CD4-positive, alpha-beta T cell treated with Interleukin-10 for 1 hour (primary cell): ENCODE data around the gene CRLF1.

Experiments used
- DNase-seq: peaks from one replicate; pipeline ENCODE4 v3.0.0-alpha.2; 2020

The CRLF1 gene

DNA sequence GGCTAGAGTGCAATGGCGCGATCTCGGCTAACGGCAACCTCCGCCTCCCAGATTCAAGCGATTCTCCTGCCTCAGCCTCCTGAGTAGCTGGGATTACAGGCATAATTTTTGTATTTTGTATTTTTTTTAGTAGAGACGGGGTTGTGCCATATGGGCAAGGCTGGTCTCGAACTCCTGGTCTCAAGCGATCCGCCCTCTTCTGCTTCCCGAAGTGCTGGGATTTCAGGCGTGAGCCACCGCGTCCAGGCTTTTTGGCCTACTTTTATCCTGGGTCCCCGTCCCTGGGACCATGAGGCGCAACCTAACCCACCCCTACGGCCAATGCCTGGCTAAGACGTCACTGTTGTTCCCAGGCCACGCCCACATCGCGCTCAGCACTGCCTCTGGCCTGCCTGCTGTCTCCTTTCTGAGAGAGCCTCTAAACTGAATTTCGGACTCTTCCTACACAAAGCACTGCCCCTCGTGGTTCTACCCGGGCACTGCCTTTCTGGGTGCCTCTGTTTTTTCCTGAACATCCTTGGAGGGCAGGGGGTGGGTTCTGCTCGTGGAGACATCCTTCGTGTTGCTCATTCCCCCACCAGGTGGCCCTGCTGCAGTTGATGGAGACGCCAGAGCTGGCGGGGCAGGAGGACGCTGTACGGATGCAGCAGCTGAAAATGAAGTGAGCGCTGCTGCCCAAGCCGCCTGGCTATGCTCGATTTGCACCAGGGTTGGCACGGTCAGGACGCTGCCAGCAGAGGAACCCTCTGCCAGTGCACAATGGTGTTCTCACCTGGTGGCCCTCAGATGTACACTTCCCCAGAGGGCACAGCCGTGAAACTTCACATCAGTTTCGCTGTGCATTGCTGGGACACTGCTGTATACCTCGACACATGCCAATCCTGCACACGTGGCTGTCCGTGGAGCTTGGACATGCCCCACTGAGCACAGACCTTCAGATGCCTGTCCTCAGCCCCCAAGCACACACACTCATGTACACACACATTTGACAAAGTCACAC is 16.0 kb downstream of the CRLF1 start:
- DNase-seq, result no peak

DNA sequence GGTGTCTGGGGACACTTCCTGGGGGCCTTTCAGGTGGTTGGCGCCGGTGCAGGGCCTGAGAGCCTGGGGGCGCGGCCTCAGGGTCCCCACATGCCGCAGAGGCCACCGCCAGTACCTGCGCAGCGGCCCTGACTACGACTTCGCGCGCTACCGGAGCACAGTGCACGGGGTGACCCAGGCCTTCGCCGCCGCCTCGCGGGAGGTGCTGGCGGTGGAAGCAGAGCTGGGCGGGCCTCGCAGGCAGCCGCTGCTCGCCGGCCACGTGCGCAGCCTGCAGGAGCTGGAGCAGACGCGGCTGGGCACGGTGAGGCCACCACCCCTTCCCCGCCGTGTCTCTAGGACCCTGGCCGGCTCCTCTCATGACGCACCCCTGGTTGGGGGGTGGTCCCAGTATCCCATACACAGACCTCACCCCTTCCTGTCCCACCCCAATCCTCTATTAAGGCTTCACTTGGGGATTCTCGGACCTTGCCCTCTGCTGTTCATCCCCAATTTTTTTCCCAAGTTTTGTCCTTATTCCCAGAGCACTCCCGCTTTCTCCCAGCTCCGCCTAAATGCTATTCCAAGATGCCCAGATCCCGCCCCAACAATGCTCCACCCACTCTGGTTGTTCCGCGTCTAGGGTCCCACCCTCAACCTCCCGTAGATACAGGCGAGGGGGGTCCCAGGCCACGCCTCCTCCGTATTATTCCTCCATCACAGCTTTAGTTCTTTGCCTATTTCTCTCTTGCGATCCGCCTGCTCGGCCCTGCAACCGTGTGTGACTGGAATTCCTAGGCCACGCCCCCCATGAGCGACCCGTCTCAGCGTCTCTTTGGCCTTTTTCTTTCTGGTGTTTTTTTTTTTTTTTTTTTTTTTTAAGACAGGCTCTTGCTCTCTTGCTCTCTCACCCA is 17.0 kb downstream of the CRLF1 start:
- DNase-seq, result peak; percentile 76

DNA sequence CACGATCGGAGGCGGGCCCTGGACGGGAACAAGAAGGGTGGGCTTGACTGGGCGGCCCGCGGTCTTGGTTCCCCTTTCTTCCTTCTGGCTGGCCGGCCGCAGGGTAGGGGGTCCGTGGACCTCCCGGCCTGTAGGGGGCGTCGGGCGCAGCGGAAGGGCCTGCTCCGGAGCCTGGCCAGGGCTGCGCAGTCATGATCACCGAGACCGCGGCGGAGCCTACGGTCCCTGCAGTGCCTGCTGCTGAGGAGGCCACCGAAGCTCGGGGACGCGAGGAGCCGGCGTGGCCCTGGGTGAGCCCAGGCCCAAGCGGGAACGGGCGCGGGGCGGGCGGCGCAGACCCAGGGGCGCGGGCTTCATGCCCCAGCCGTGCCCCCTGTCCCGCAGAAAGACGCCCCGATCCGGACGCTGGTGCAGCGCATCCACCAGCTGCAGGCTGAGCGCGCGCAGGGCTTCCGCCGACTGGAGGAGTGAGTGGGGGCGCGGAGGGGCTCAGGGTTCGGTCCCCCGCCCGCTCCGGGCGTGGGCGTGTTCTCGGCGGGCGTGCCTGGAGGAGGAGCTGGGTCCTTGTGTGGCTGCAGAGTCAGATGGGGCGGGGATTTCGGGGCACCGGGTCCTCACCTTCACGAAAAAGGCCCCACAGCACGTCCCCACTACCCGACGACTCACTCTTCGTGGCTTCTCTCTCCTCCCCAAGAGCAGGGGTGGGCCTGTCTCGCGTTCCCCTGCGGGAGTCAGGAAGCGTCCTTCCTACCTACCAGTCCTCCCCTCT is 17.8 kb downstream of the CRLF1 start, which contains the start of gene REX1BD:
Gene REX1BD, plus strand, starts transcription at position 188 of the 769 bp plus-strand sequence. Its CDS starts 4 bp downstream, at position 192.
- peak; percentile 90 for DNase-seq

DNA sequence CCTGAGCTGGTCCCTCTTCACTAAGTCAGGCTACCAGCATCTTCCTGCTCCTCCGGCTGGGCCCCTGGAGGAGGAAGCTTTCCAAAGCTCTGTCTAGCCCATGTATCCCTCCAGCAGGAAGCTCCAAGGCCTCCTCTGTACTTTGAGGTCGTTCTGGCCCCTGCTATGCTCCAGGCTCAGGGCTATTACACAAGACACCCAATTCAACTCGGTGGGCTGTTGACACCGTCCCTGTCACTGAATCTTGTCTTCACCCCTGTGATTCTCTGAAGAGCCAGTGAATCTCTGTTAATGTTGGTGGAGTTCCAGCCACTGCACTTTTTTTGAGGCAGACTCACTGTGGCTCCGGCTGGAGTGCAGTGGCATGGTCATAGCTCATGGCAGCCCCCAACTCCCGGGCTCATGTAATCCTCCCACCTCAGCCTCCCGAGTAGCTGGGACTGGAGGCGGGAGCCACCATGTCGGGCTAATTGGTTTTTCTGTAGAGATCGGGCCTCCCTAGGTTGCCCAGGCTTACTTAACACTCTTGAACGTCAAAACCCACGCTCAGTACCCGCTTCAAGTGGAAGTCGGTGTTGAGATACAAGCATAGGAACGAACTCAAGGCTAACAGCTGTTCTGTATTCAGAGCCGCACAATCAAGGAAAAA is 18.5 kb downstream of the CRLF1 start:
- DNase-seq, result no peak

DNA sequence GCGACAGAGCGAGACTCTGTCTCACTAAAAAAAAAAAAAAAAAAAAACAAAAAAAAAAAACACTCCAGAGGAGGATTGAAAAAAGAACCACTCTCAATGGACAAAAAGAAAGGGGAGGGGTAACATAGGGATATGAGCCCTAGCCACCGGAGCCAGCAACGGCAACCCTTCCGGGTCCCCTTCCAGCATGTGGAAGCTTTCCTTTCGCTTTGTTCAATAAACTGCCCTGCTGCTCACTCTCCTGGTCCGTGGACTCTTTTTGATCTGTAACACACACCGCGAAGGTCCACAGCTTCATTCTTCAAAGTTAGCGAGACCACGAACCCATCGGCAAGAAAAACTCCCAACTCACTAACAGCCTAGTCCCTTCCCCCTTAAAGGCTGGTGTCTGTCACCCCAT is 19.0 kb downstream of the CRLF1 start:
- DNase-seq, result no peak

DNA sequence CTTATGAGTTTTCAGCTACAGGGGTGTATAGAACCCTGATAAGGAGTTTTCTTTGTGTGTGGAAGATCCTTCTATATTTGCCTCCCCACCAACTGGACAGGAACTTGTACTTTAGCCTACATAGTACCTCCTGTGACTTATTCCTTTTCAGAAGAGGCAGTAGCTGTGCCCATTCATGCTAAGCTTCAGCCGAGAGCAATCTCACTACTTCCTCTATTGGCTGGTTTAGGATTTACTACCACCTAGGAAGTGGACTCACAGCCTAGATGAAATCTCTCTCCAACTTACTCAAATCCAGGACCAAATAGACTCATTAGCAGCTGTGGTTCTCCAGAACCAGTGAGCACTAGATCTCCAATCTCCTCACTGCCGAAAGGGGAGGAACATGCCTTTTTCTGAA is 20.3 kb downstream of the CRLF1 start:
- no peak for DNase-seq

DNA sequence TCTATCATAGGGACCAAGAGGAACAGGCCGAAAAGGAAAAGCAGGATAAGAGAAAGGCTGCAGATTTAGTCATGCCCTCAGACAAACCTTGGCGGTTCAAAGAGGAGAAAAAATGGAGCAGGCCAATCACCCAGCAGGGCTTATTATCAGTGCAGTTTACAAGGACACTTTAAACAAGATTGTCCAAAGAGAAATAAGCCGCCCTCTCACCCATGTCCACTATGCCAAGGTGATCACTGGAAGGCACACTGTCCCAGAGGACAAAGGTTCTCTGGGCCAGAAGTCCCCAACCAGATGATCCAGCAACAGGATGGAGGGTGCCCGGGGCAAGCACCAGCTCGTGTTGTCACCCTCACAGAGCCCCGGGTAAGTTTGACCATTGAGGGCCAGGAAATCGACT is 26.3 kb downstream of the CRLF1 start:
- DNase-seq, result no peak

DNA sequence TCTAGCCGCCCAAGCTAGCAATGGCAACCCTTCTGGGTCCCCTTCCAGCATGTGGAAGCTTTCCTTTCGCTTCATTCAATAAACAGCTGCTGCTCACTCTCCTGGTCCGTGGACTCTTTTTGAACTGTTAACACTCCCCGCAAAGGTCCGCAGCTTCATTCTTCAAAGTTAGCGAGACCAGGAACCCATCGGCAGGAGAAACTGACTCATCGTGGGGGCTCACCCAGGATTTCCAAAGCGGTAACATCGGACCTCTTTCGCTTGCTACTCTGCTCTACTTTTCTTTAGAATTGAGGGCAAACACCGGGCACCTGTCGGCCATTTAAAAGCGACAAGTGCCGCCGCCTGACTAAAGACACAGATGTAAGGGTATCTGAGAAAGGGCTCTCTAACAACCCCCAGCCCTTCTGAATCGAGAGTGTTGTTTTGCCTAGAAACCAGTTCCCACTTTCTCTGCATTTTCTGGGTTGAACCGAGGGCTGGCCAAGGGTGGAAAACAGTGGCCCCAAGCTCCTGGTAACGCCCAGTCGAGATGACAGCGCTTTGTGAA is 29.2 kb downstream of the CRLF1 start:
- DNase-seq, result no peak

DNA sequence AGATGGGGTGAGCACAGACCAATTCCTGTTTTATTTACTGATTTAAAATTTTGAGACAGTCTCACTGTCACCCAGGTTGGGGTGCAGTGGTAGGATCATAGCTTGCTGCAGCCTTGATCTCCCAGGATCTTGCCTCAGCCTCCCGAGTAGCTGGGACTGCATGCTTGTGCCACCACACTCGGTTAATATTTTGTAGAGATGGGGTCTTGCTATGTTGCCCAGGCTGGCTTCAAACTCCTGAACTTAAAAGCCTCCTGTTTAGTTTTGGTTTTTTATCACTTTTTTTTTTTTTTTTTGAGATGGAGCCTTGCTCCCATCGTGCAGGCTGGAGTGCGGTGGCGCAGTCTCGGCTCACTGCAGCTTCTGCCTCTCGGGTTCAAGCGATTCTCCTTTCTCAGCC is 30.2 kb downstream of the CRLF1 start:
- DNase-seq, result no peak

DNA sequence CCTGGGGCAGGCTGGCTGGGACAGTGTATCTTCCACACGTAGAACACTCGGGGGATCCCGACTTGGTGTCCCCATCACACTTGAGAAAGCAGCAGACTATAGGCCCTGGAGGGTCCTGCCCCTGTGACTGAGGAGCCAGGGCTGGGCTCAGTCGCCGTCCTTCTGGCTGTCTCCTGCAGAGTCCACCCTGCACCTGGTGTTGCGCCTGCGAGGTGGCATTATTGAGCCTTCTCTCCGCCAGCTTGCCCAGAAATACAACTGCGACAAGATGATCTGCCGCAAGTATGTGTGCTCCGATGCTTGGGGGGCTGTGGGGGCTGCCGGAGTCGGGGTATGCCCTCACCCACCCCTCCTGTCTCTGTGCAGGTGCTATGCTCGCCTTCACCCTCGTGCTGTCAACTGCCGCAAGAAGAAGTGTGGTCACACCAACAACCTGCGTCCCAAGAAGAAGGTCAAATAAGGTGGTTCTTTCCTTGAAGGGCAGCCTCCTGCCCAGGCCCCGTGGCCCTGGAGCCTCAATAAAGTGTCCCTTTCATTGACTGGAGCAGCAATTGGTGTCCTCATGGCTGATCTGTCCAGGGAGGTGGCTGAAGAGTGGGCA is 31.8 kb downstream of the CRLF1 start:
- no peak for DNase-seq

DNA sequence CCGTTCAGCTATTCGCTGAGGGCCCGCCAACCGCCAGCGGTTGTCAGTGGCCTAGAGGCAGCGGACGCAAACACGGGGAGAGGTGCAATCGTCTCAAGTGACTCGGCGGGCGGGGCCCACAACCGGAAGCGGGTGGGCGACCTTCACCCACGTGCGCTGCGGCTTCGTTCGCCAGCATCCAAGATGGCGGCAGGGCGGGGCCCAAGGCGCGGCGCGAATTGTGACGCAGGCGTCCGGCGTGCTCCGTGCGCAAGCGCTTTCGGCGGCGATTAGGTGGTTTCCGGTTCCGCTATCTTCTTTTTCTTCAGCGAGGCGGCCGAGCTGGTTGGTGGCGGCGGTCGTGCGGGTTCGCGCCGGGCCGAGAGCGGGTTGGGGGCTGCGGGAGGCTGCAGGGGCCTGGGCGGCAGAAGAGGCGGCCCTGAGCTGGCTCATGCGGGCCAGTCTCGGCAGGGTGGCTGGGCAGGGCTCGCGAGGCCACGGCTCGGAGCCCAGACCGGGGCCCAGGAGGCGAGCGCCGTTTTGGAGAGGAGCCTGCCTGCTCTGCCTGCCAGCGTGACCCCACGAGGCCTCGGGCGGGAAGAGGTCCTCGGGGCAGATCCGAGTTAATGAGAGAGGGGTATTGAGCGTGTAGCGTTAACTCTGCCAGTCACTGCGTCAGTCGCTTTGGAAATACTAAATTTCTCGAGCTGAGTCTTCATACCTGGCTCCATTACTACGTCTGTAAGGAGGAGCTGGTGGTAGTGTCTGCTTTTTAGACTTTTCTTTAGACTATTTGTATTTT is 34.8 kb downstream of the CRLF1 start, which contains the start of gene UBA52:
Gene UBA52, plus strand, starts transcription at position 294 of the 781 bp plus-strand sequence. CDS start 1,444 bp downstream, outside the sequence.
- peak; percentile 99 for DNase-seq

DNA sequence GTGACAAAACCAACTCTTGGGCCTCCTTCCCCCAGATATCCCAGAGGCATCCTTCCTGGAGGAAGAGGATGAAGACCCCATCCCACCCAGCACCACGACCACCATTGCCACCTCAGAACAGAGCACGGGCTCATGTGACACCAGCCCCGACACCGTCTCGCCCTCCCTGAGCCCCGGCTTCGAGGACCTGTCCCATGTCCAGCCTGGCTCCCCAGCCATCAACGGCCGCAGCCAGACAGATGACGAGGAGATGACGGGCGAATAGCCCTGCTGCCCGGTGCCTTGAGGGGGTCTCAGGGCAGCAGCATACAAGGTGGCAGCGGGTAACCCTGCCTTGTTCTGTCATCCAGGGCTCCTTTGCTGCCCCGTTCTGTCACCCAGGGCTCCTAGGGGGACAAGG is 38.2 kb downstream of the CRLF1 start:
- DNase-seq, result no peak

DNA sequence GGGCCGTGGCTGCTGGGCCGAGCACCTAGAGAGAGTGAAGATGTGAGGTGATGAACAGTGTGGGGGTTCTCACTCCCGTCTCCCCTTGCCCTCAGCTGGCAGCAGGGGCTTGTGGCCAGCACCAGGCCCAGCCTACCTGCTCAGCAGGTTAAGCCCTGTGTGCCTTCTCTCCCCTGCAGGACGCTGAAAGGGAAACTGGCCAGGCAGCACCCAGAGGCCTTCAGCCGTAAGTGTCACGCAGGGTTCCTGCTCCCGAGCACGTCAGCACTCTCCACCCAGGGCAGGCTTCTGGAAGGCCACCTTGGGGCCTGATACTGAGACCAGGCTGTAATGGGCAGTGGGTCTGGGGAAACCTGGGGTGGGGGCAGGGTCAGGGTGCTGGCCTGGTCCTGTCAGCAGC is 39.6 kb downstream of the CRLF1 start:
- DNase-seq, result no peak

DNA sequence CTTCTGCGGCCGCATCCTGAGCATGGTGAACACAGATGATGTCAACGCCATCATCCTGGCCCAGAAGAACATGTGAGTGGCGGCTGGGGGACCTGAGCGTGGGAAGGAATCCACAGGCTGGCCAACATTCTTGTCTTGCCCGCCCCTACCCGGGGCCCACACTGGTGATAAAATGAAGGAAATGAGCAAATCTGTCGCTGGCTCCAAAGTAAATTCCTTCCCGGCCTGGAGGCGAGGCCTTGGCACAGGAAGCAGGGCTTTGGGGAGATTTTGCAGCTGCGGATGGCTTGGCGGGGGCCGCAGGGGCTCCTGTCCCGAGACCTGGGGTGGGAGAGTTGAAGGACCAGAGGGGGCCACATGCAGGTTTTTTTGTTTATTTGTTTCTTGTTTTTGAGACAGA is 44.5 kb downstream of the CRLF1 start:
- DNase-seq, result no peak

DNA sequence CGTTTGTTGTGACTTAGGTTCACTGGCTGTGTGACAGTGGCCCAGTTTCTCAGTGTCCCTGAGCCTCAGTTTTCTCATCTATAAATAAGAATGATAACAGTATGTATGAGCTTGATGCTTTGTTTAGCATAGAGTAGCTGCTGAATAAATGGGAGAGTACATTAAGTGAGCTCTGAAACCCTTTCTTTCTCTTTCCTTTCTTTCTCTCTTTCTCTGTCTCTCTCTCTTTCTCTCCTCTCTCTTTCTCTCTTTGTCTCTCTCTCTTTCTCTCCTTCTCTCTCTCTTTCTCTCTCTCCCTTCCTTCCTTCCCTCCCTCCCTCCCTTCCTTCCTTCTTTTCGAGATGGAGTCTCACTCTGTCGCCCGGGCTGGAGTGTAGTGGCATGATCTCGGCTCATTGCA is 46.9 kb downstream of the CRLF1 start:
- no peak for DNase-seq

DNA sequence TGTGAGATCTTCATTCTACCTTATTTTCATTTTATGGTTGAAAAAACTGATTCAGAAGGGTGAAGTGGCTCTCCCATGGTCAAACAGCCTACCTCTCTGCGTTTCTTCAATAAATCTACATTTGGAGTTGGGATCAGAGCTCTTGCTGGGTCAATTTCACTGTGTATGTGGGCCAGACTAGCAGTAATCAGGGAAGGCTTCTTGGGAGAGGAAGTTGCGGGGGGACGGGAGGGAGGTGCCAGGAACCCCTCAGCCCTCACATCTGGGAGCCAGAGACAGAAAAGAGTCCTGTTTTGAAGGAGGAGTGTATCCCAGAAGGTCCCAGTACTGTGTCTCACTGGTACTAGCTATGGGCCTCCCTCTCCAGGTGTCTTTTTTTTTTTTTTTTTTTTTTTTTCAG is 48.0 kb downstream of the CRLF1 start:
- peak; percentile 8 for DNase-seq

DNA sequence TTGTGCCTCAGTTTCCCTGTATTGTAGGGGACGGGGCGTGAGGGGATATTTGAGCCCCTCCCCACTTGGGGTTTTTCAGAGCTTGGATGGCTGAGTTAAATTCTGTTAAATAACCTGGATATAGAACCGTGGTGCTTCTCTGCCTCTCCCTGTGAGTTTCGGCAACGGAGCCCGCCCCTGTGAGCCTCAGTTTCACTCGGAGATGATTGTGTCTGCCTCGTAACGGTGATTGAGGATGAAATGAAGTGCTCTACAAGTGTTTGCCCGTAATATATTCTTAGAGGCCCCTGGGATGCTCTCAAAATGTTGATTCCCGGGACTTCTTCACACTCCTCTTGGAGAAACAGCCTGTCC is 48.4 kb downstream of the CRLF1 start:
- DNase-seq, result peak; percentile 19

DNA sequence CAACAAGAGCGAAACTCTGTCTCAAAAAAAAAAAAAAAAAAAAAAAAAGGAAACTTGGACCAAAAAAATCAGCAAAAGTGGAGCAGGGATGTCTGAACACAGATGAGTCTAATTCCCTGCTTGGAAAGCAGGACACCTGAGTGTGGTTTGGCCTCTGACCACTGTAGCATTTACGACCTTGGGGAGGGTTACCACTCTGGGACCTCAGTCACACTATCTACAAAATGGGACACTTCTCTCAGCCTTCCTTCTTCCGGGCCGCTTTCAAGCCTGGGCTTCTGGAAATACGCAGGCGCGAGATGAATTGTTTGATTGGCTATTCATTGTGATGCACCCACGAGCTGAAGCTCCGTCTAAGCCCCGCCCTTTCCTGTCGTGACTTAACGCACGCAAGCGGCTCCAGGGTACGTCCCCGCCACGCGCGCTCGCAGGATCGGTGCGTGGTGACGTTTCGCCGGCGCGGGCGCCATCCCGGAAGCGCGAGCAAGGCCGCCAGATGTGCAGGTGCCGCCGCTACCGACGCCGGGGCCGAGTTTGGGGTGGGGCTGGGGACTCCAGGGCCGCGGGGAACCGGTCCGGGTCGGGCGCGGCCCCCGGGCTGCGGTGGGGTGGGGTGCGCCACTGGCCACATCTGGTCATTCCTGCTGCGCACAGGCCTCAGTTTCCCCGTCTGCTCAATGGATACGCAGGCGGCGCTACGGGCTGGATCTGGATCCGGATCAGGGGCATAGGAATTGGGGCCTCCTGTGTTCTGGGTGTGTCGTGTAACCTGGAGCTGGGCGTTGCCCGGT is 49.0 kb downstream of the CRLF1 start, which contains the start of gene KXD1:
Gene KXD1, plus strand, starts transcription at position 460 of the 791 bp plus-strand sequence. CDS start 4,187 bp downstream, outside the sequence.
- DNase-seq, result peak; percentile 99

DNA sequence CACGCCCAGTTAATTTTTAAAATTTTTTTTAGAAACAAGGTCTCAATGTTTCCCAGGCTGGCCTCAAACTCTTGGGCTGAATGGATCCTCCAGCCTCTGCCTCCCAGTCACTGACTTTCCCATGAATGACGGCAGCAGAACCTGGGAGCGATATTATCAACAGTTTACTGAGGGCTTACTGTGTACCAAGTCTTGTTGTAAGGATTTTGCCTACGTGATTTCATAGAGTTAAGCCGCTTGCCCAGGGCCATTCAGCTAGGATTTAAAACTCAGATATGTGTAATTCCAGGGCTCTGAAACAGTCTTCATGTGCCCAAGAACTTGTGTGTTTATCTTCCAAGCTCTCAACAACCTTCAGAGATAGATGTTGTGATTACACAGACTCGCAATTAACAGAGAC is 55.0 kb downstream of the CRLF1 start:
- no peak for DNase-seq
